ENCODE measurements around the gene DOK5.

DOK5 gene

GRCh38 chr20:54476169-54477009 lies 996 bp downstream of the DOK5 start:
- Histone ChIP-seq H2BK15ac (ENCODE audit: low read length) (no peak overlapping the region), H3K4me3 (ENCODE audit: low read length in 2 of 2) (peak overlapping the region; percentile 66 to 86), H3K36me3 (replicated peaks in 1 of 2; ENCODE audit: control insufficient read depth in 2 of 2, insufficient read depth in 2 of 2, low read length in 2 of 2) (no peaks in the 10 kb centered on the region), H2BK120ac (ENCODE audit: low read depth, low read length) (no peak overlapping the region), H3K27me3 (ENCODE audit: control insufficient read depth in 3 of 3, insufficient read depth in 3 of 3, low read depth in 1 of 3, low read length in 3 of 3) (peaks cover 3 to 41% (median 16%) of the 10 kb centered on the region in 3 experiments), H3K9ac (ENCODE audit: low read depth, low read length, poor library complexity) (no peak overlapping the region), H2AK5ac (ENCODE audit: low read depth, low read length) (no peak overlapping the region), H3K9me3 (replicated peaks in 1 of 2; ENCODE audit: control insufficient read depth in 2 of 2, insufficient read depth in 1 of 2, low read depth in 1 of 2, low read length in 2 of 2) (no peaks in the 10 kb centered on the region), H3K14ac (ENCODE audit: low read length) (no peak overlapping the region), H3K79me1 (ENCODE audit: low read depth, low read length) (no peaks in the 10 kb centered on the region), H3K4ac (ENCODE audit: low read length) (no peak overlapping the region), H4K91ac (ENCODE audit: low read depth, low read length, poor library complexity) (no peak overlapping the region), H2BK12ac (ENCODE audit: low read length) (no peak overlapping the region), H3K27ac (replicated peaks; ENCODE audit: low read length) (no peak overlapping the region), H2AFZ (ENCODE audit: low read length) (peak overlapping the region; percentile 98), H2BK5ac (ENCODE audit: low read length) (no peak overlapping the region), H4K8ac (ENCODE audit: low read depth, low read length) (no peak overlapping the region), H3K23ac (ENCODE audit: low read depth, low read length, poor library complexity) (peak overlapping the region; percentile 20), H3K4me2 (ENCODE audit: insufficient read depth, low read length, poor library complexity, severe bottlenecking) (peak overlapping the region; percentile 94), H3K18ac (ENCODE audit: low read length) (peak overlapping the region; percentile 92), H3K4me1 (ENCODE audit: control insufficient read depth in 2 of 2, insufficient read depth in 1 of 2, low read depth in 1 of 2, low read length in 2 of 2) (peaks cover 11 to 12% of the 10 kb centered on the region in 2 donors)
- DNase-seq (ENCODE audit: low spot score), result no peak
- no CpG with 5 or more reads among the region's 32 CpGs for WGBS, 2 donors (ENCODE audit: extremely low coverage in 2 of 2, insufficient read length in 2 of 2, insufficient replicate concordance in 1 of 2)

GRCh38 chr20:54477191-54477955 lies 2.0 kb downstream of the DOK5 start:
- Histone ChIP-seq H3K36me3 (replicated peaks in 1 of 2; ENCODE audit: control insufficient read depth in 2 of 2, insufficient read depth in 2 of 2, low read length in 2 of 2) (no peaks in the 10 kb centered on the region), H3K27me3 (ENCODE audit: control insufficient read depth in 3 of 3, insufficient read depth in 3 of 3, low read depth in 1 of 3, low read length in 3 of 3) (peaks cover 3 to 38% (median 16%) of the 10 kb centered on the region in 3 experiments), H3K18ac (ENCODE audit: low read length) (no peak overlapping the region), H3K14ac (ENCODE audit: low read length) (no peak overlapping the region), H2AK5ac (ENCODE audit: low read depth, low read length) (no peak overlapping the region), H3K4me2 (ENCODE audit: insufficient read depth, low read length, poor library complexity, severe bottlenecking) (no peak overlapping the region), H2BK15ac (ENCODE audit: low read length) (no peak overlapping the region), H3K9me3 (replicated peaks in 1 of 2; ENCODE audit: control insufficient read depth in 2 of 2, insufficient read depth in 1 of 2, low read depth in 1 of 2, low read length in 2 of 2) (no peaks in the 10 kb centered on the region), H3K4ac (ENCODE audit: low read length) (no peak overlapping the region), H2BK5ac (ENCODE audit: low read length) (no peak overlapping the region), H3K9ac (ENCODE audit: low read depth, low read length, poor library complexity) (no peak overlapping the region), H4K91ac (ENCODE audit: low read depth, low read length, poor library complexity) (no peak overlapping the region), H3K4me1 (ENCODE audit: control insufficient read depth in 2 of 2, insufficient read depth in 1 of 2, low read depth in 1 of 2, low read length in 2 of 2) (peaks cover 11 to 12% of the 10 kb centered on the region in 2 donors), H3K27ac (replicated peaks; ENCODE audit: low read length) (no peak overlapping the region), H3K23ac (ENCODE audit: low read depth, low read length, poor library complexity) (no peak overlapping the region), H3K79me1 (ENCODE audit: low read depth, low read length) (no peaks in the 10 kb centered on the region), H2BK120ac (ENCODE audit: low read depth, low read length) (no peak overlapping the region), H2AFZ (ENCODE audit: low read length) (no peak overlapping the region), H4K8ac (ENCODE audit: low read depth, low read length) (no peak overlapping the region), H2BK12ac (ENCODE audit: low read length) (no peak overlapping the region), H3K4me3 (ENCODE audit: low read length in 2 of 2) (no peak overlapping the region)
- WGBS, 2 donors (ENCODE audit: extremely low coverage in 2 of 2, insufficient read length in 2 of 2, insufficient replicate concordance in 1 of 2), result no CpG with 5 or more reads among the region's 3 CpGs
- DNase-seq (ENCODE audit: low spot score), result no peak

GRCh38 chr20:54479138-54479906 lies 3.9 kb downstream of the DOK5 start:
- Histone ChIP-seq H2BK12ac (ENCODE audit: low read length) (no peak overlapping the region), H3K27ac (replicated peaks; ENCODE audit: low read length) (no peak overlapping the region), H3K79me1 (ENCODE audit: low read depth, low read length) (no peaks in the 10 kb centered on the region), H2BK5ac (ENCODE audit: low read length) (no peak overlapping the region), H3K27me3 (ENCODE audit: control insufficient read depth in 3 of 3, insufficient read depth in 3 of 3, low read depth in 1 of 3, low read length in 3 of 3) (peaks cover 3 to 26% (median 16%) of the 10 kb centered on the region in 3 experiments), H3K4me3 (ENCODE audit: low read length in 2 of 2) (no peak overlapping the region), H2AFZ (ENCODE audit: low read length) (no peak overlapping the region), H2BK120ac (ENCODE audit: low read depth, low read length) (no peak overlapping the region), H3K36me3 (replicated peaks in 1 of 2; ENCODE audit: control insufficient read depth in 2 of 2, insufficient read depth in 2 of 2, low read length in 2 of 2) (no peaks in the 10 kb centered on the region), H4K91ac (ENCODE audit: low read depth, low read length, poor library complexity) (no peak overlapping the region), H3K14ac (ENCODE audit: low read length) (no peak overlapping the region), H3K4me1 (ENCODE audit: control insufficient read depth in 2 of 2, insufficient read depth in 1 of 2, low read depth in 1 of 2, low read length in 2 of 2) (peaks cover 11 to 12% of the 10 kb centered on the region in 2 donors), H2BK15ac (ENCODE audit: low read length) (no peak overlapping the region), H2AK5ac (ENCODE audit: low read depth, low read length) (no peak overlapping the region), H3K9ac (ENCODE audit: low read depth, low read length, poor library complexity) (no peak overlapping the region), H3K9me3 (replicated peaks in 1 of 2; ENCODE audit: control insufficient read depth in 2 of 2, insufficient read depth in 1 of 2, low read depth in 1 of 2, low read length in 2 of 2) (no peaks in the 10 kb centered on the region), H3K18ac (ENCODE audit: low read length) (no peak overlapping the region), H3K4me2 (ENCODE audit: insufficient read depth, low read length, poor library complexity, severe bottlenecking) (no peak overlapping the region), H3K4ac (ENCODE audit: low read length) (no peak overlapping the region), H4K8ac (ENCODE audit: low read depth, low read length) (no peak overlapping the region), H3K23ac (ENCODE audit: low read depth, low read length, poor library complexity) (no peak overlapping the region)
- no CpG with 5 or more reads among the region's 9 CpGs for WGBS, 2 donors (ENCODE audit: extremely low coverage in 2 of 2, insufficient read length in 2 of 2, insufficient replicate concordance in 1 of 2)
- DNase-seq (ENCODE audit: low spot score), result no peak

Data from neuronal stem cell (in vitro differentiated cells).